ENCODE data around the gene PECR. TPM values are rescaled to one million over a fixed set of nuclear protein-coding genes. Genes with fewer than 3 reads are reported as not detected.
"Not testable (repeated sequence)": the region's sequence is repeated elsewhere in the genome, so short reads cannot be mapped to it uniquely, and the experiment has no call there.

The PECR gene
- total and polyA plus RNA-seq, 2 donors (not counting 1 experiment from before 2014, with no cell fraction given) = 9.5 to 16.5 TPM

DNA sequence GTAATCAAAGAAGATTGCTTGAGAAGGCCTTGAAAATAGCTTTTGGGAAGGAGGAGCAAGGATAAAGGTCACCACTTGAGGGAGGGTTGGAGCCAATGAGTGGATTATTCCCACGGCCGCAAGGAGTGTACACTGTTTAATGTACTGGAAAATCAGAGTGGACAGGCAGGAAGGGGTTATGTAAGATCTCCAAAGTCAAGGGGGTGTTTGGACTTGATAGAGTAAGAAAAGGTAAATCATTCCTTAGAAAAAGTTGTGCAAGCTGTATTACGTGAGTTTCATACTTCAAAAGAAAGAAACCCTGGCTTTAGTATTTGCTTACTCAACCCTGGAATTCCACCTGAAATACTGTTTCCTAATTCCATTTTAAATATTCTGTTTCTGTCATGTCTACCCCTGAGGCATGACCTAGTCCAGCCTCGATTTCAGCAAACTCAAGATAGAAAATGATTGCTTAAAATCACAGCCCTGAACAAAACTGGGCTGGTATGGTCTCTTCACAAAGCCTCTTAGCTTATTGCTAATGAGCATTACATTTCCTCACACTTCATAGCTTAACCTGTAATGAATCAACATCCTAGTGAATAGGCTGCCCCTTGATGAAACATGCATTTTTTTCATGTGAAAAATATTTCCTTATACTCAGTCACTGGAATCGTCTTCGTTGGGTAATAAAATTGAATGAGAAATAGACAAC lies 69.3 kb downstream of the PECR start:
- H3K79me2 ChIP-seq (ENCODE audit: control insufficient read depth, insufficient read depth, low read length) = peaks cover 26% of the 10 kb centered on the region
- no peak for DNase-seq
- Mint-ChIP-seq H3K4me3 (peak overlapping the region; percentile 93), H3K27ac (peak overlapping the region; percentile 39), H3K9me3 (ENCODE audit: insufficient read depth) (no peaks in the 10 kb centered on the region), H3K4me1 (peaks cover 47% of the 10 kb centered on the region), H3K27me3 (no peaks in the 10 kb centered on the region)
- peak overlapping the region in 4 of 5 experiments; percentile 69 to 80 (median 70) for H3K4me3 ChIP-seq (ENCODE audit: control extremely low read depth in 1 of 5, extremely low read depth in 1 of 5, insufficient read depth in 1 of 5, low read depth in 2 of 5, low read length in 4 of 5)
- ATAC-seq (ENCODE audit: low read depth) = no peak
- H3K4me2 ChIP-seq (replicated peaks; ENCODE audit: low read depth, low read length, poor library complexity, severe bottlenecking) = peak overlapping the region; percentile 96
- peak overlapping the region; percentile 99 for H2AFZ ChIP-seq (ENCODE audit: insufficient read depth, low read depth, low read length, poor library complexity, severe bottlenecking)
- no peaks in the 10 kb centered on the region for H4K20me1 ChIP-seq (ENCODE audit: control insufficient read depth, insufficient read depth, low read length, poor library complexity, severe bottlenecking)
- peak overlapping the region; percentile 85 for H3K9ac ChIP-seq (ENCODE audit: low read length)
- H3K36me3 ChIP-seq (replicated peaks in 1 of 2; ENCODE audit: control extremely low read depth in 1 of 2, control insufficient read depth in 1 of 2, extremely low read depth in 1 of 2, insufficient read depth in 2 of 2, low read length in 1 of 2) = no peaks in the 10 kb centered on the region
- H3K27ac ChIP-seq (ENCODE audit: low read length in 2 of 2) = peak overlapping the region in 1 of 2 donors; percentile 61
- H3K9me3 ChIP-seq (ENCODE audit: control extremely low read depth in 1 of 3, control insufficient read depth in 2 of 3, insufficient read depth in 1 of 3, low read length in 2 of 3) = no peaks in the 10 kb centered on the region
- 48% methylated on average over 4 of the region's 6 CpGs for WGBS (ENCODE audit: insufficient coverage)
- CTCF ChIA-PET = interaction anchor here (1.2 to 2.4 kb wide), 3 partner anchors 10 to 20 kb away, joined by 3 to 14 read pairs (median 5); no protein-coding TSS in a partner anchor
- no peak for TF ChIP-seq EZH2 (IDR thresholded peaks at IDR 0.05; ENCODE audit: borderline replicate concordance, insufficient read depth, low read depth, low read length, poor library complexity, severe bottlenecking)
- TF ChIP-seq, protein P1, sequence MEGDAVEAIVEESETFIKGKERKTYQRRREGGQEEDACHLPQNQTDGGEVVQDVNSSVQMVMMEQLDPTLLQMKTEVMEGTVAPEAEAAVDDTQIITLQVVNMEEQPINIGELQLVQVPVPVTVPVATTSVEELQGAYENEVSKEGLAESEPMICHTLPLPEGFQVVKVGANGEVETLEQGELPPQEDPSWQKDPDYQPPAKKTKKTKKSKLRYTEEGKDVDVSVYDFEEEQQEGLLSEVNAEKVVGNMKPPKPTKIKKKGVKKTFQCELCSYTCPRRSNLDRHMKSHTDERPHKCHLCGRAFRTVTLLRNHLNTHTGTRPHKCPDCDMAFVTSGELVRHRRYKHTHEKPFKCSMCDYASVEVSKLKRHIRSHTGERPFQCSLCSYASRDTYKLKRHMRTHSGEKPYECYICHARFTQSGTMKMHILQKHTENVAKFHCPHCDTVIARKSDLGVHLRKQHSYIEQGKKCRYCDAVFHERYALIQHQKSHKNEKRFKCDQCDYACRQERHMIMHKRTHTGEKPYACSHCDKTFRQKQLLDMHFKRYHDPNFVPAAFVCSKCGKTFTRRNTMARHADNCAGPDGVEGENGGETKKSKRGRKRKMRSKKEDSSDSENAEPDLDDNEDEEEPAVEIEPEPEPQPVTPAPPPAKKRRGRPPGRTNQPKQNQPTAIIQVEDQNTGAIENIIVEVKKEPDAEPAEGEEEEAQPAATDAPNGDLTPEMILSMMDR (IDR thresholded peaks at IDR 0.05) = no peak
- intact Hi-C loops (cut with micrococcal nuclease) = loop anchor here (2.0 to 10.0 kb wide), 6 partner anchors 23 to 1197 kb away; partner anchors contain the start of genes ATIC, PECR, RPL37A and SMARCAL1
- POLR2A ChIA-PET = no interaction called here
- no peaks in the 10 kb centered on the region for H3K27me3 ChIP-seq (replicated peaks in 1 of 4; ENCODE audit: control extremely low read depth in 1 of 4, control insufficient read depth in 3 of 4, insufficient read depth in 4 of 4, low read length in 3 of 4)
- H3K4me1 ChIP-seq (ENCODE audit: control insufficient read depth in 2 of 2, insufficient read depth in 2 of 2, low read length in 2 of 2) = peaks cover 30 to 36% of the 10 kb centered on the region in 2 donors

GRCh38 chr2:216009215-216009614 lies 72.4 kb downstream of the PECR start:
- H3K27me3 ChIP-seq (replicated peaks in 1 of 4; ENCODE audit: control extremely low read depth in 1 of 4, control insufficient read depth in 3 of 4, insufficient read depth in 4 of 4, low read length in 3 of 4); H3K4me3 Mint-ChIP-seq; H3K9me3 ChIP-seq (ENCODE audit: control extremely low read depth in 1 of 3, control insufficient read depth in 2 of 3, insufficient read depth in 1 of 3, low read length in 2 of 3); H3K36me3 ChIP-seq (replicated peaks in 1 of 2; ENCODE audit: control extremely low read depth in 1 of 2, control insufficient read depth in 1 of 2, extremely low read depth in 1 of 2, insufficient read depth in 2 of 2, low read length in 1 of 2); H3K9me3 Mint-ChIP-seq (ENCODE audit: insufficient read depth); H3K9ac ChIP-seq (ENCODE audit: low read length); ATAC-seq (ENCODE audit: low read depth); H3K4me2 ChIP-seq (replicated peaks; ENCODE audit: low read depth, low read length, poor library complexity, severe bottlenecking); H4K20me1 ChIP-seq (ENCODE audit: control insufficient read depth, insufficient read depth, low read length, poor library complexity, severe bottlenecking); H2AFZ ChIP-seq (ENCODE audit: insufficient read depth, low read depth, low read length, poor library complexity, severe bottlenecking); H3K27ac Mint-ChIP-seq; H3K27me3 Mint-ChIP-seq; DNase-seq; POLR2A ChIA-PET; intact Hi-C loops (cut with micrococcal nuclease); H3K27ac ChIP-seq (ENCODE audit: low read length in 2 of 2); H3K4me3 ChIP-seq (ENCODE audit: control extremely low read depth in 1 of 5, extremely low read depth in 1 of 5, insufficient read depth in 1 of 5, low read depth in 2 of 5, low read length in 4 of 5): not testable (repeated sequence)
- H3K79me2 ChIP-seq (ENCODE audit: control insufficient read depth, insufficient read depth, low read length) = peaks cover 19% of the 10 kb centered on the region
- CTCF ChIA-PET = interaction anchor here (1.2 kb wide), 1 partner anchor 14 kb away, joined by 4 read pairs; no protein-coding TSS in a partner anchor
- peaks cover 33 to 44% of the 10 kb centered on the region in 2 donors for H3K4me1 ChIP-seq (ENCODE audit: control insufficient read depth in 2 of 2, insufficient read depth in 2 of 2, low read length in 2 of 2)
- 57% methylated on average over 2 of the region's 2 CpGs for WGBS (ENCODE audit: insufficient coverage)
- H3K4me1 Mint-ChIP-seq = peaks cover 48% of the 10 kb centered on the region

All from B cell (primary cell).